Measurements from ENCODE around the gene DSCAML1.

Gene DSCAML1

DNA sequence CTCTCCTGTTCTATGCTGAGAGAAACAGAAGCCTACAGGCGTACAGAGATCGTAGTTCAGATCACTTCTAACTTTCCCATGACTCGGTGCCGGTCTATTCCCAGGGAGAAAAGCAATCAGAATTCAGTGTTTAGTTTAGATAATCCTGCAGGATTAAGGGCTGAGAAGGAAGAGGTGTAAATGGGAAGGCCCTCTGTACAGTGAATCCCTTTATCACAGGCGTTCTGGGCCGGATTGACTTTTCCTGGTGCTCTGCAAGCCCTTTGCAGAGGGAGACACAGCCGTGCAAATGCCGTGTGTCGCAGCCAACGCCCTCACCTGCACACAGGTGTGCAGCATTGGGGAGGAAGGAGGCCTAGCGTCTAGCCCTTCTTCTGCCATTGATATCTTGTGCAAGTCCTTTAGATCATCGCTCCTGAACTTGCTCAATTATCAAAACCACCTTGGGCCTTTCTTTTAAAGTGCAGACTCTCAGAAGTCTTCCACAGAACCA lies 90.6 kb downstream of the DSCAML1 start:
- no peak for TF ChIP-seq ESRRG (CRISPR knock-in tag; IDR thresholded peaks at IDR 0.05)
- no peak for ATAC-seq

DNA sequence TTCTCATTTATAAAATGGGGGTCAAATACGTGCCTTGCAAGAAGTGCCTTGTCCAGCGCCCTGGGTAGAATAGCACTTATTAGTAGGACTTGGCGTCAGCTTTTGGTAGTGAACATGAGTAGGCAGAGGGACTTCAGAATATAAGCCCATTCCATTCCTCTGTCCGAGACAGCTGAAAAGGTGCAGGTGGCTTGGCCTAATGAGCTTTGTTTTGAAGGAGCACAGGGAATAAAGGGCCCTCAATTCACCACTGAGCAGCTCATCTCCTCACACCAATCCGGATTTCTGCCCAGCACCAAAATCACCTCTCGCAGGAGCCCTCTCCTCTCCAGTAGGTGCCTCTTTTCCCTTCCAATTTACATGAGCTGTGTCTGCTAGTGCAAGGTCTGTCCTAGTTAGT lies 91.2 kb downstream of the DSCAML1 start:
- no peak for ATAC-seq
- TF ChIP-seq, protein P1, sequence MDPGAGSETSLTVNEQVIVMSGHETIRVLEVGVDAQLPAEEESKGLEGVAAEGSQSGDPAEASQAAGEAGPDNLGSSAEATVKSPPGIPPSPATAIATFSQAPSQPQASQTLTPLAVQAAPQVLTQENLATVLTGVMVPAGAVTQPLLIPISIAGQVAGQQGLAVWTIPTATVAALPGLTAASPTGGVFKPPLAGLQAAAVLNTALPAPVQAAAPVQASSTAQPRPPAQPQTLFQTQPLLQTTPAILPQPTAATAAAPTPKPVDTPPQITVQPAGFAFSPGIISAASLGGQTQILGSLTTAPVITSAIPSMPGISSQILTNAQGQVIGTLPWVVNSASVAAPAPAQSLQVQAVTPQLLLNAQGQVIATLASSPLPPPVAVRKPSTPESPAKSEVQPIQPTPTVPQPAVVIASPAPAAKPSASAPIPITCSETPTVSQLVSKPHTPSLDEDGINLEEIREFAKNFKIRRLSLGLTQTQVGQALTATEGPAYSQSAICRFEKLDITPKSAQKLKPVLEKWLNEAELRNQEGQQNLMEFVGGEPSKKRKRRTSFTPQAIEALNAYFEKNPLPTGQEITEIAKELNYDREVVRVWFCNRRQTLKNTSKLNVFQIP (CRISPR knock-in tag; IDR thresholded peaks at IDR 0.05; ENCODE audit: borderline replicate concordance, low read depth) = no peak
- TF ChIP-seq ARNTL (CRISPR knock-in tag; IDR thresholded peaks at IDR 0.05; ENCODE audit: borderline replicate concordance, low read depth) (no peak), CSDC2 (CRISPR knock-in tag; IDR thresholded peaks at IDR 0.05) (no peak), RARB (CRISPR knock-in tag; IDR thresholded peaks at IDR 0.05) (no peak), BACH2 (CRISPR knock-in tag; IDR thresholded peaks at IDR 0.05; ENCODE audit: borderline replicate concordance) (no peak), ZNF70 (CRISPR knock-in tag; IDR thresholded peaks at IDR 0.05) (no peak), SNAI2 (CRISPR knock-in tag; IDR thresholded peaks at IDR 0.05) (no peak), ZFP30 (CRISPR knock-in tag; IDR thresholded peaks at IDR 0.05) (no peak), PPARA (CRISPR knock-in tag; IDR thresholded peaks at IDR 0.05; ENCODE audit: borderline replicate concordance) (no peak), ISL1 (CRISPR knock-in tag; IDR thresholded peaks at IDR 0.05) (no peak), GLIS3 (CRISPR knock-in tag; IDR thresholded peaks at IDR 0.05) (no peak), ZNF565 (CRISPR knock-in tag; conservative IDR thresholded peaks at IDR 0.05; ENCODE audit: low read depth) (no peak), TCF4 (CRISPR knock-in tag; IDR thresholded peaks at IDR 0.05; ENCODE audit: borderline replicate concordance) (no peak), ZNF8 (CRISPR knock-in tag; IDR thresholded peaks at IDR 0.05) (no peak), TOX (CRISPR knock-in tag; IDR thresholded peaks at IDR 0.05; ENCODE audit: borderline replicate concordance) (no peak), ESRRG (CRISPR knock-in tag; IDR thresholded peaks at IDR 0.05) (no peak)
- TF ChIP-seq, protein P2, sequence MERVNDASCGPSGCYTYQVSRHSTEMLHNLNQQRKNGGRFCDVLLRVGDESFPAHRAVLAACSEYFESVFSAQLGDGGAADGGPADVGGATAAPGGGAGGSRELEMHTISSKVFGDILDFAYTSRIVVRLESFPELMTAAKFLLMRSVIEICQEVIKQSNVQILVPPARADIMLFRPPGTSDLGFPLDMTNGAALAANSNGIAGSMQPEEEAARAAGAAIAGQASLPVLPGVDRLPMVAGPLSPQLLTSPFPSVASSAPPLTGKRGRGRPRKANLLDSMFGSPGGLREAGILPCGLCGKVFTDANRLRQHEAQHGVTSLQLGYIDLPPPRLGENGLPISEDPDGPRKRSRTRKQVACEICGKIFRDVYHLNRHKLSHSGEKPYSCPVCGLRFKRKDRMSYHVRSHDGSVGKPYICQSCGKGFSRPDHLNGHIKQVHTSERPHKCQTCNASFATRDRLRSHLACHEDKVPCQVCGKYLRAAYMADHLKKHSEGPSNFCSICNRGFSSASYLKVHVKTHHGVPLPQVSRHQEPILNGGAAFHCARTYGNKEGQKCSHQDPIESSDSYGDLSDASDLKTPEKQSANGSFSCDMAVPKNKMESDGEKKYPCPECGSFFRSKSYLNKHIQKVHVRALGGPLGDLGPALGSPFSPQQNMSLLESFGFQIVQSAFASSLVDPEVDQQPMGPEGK (CRISPR knock-in tag; IDR thresholded peaks at IDR 0.05; ENCODE audit: borderline replicate concordance) = no peak
- TF ChIP-seq, protein P3, sequence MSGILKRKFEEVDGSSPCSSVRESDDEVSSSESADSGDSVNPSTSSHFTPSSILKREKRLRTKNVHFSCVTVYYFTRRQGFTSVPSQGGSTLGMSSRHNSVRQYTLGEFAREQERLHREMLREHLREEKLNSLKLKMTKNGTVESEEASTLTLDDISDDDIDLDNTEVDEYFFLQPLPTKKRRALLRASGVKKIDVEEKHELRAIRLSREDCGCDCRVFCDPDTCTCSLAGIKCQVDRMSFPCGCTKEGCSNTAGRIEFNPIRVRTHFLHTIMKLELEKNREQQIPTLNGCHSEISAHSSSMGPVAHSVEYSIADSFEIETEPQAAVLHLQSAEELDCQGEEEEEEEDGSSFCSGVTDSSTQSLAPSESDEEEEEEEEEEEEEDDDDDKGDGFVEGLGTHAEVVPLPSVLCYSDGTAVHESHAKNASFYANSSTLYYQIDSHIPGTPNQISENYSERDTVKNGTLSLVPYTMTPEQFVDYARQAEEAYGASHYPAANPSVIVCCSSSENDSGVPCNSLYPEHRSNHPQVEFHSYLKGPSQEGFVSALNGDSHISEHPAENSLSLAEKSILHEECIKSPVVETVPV (CRISPR knock-in tag; IDR thresholded peaks at IDR 0.05) = no peak
- TF ChIP-seq, protein P4, sequence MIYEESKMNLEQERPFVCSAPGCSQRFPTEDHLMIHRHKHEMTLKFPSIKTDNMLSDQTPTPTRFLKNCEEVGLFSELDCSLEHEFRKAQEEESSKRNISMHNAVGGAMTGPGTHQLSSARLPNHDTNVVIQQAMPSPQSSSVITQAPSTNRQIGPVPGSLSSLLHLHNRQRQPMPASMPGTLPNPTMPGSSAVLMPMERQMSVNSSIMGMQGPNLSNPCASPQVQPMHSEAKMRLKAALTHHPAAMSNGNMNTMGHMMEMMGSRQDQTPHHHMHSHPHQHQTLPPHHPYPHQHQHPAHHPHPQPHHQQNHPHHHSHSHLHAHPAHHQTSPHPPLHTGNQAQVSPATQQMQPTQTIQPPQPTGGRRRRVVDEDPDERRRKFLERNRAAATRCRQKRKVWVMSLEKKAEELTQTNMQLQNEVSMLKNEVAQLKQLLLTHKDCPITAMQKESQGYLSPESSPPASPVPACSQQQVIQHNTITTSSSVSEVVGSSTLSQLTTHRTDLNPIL (CRISPR knock-in tag; IDR thresholded peaks at IDR 0.05; ENCODE audit: low read depth) = no peak
- TF ChIP-seq, protein P5, sequence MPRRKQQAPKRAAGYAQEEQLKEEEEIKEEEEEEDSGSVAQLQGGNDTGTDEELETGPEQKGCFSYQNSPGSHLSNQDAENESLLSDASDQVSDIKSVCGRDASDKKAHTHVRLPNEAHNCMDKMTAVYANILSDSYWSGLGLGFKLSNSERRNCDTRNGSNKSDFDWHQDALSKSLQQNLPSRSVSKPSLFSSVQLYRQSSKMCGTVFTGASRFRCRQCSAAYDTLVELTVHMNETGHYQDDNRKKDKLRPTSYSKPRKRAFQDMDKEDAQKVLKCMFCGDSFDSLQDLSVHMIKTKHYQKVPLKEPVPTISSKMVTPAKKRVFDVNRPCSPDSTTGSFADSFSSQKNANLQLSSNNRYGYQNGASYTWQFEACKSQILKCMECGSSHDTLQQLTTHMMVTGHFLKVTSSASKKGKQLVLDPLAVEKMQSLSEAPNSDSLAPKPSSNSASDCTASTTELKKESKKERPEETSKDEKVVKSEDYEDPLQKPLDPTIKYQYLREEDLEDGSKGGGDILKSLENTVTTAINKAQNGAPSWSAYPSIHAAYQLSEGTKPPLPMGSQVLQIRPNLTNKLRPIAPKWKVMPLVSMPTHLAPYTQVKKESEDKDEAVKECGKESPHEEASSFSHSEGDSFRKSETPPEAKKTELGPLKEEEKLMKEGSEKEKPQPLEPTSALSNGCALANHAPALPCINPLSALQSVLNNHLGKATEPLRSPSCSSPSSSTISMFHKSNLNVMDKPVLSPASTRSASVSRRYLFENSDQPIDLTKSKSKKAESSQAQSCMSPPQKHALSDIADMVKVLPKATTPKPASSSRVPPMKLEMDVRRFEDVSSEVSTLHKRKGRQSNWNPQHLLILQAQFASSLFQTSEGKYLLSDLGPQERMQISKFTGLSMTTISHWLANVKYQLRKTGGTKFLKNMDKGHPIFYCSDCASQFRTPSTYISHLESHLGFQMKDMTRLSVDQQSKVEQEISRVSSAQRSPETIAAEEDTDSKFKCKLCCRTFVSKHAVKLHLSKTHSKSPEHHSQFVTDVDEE (CRISPR knock-in tag; IDR thresholded peaks at IDR 0.05) = no peak

DNA sequence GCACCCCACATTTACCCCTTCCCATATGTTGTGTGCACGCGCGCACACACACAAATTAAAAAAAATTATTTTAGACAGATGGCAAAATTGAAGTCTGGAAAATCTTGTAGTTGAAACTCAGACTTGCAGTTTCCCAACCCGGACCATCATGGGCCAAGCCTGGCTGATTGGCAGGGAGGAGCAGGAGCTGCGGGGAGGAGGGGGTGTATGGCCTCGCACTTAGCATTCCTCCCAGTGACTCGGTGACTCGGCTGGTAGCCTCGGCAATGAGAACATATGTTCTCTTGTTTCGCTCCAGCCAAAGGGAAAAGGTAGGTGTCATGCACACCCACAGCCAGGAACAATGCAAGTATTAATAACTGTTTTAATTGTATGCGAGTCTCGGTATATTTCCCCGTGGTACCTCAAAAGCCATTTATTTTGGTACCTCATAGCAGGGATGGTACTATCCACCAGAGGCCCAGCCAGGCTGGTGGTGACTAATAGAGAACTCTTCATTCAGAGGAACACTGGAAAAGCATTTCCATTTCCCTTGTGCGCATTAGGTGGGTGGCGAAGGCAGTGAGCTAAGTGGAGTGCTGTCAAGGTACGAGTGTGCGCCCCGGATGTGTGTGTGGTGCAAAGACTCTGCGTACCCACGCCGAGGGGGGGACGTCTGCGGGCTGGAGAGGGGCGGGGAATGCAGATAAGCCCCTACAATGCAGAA lies 92.5 kb downstream of the DSCAML1 start:
- ATAC-seq = no peak
- TF ChIP-seq BACH2 (CRISPR knock-in tag; IDR thresholded peaks at IDR 0.05; ENCODE audit: borderline replicate concordance) (no peak), ZNF70 (CRISPR knock-in tag; IDR thresholded peaks at IDR 0.05) (no peak), ZNF8 (CRISPR knock-in tag; IDR thresholded peaks at IDR 0.05) (no peak), TOX (CRISPR knock-in tag; IDR thresholded peaks at IDR 0.05; ENCODE audit: borderline replicate concordance) (no peak), RARB (CRISPR knock-in tag; IDR thresholded peaks at IDR 0.05) (no peak), ISL1 (CRISPR knock-in tag; IDR thresholded peaks at IDR 0.05) (no peak), PPARA (CRISPR knock-in tag; IDR thresholded peaks at IDR 0.05; ENCODE audit: borderline replicate concordance) (no peak), CSDC2 (CRISPR knock-in tag; IDR thresholded peaks at IDR 0.05) (no peak), SNAI2 (CRISPR knock-in tag; IDR thresholded peaks at IDR 0.05) (no peak), ZFP30 (CRISPR knock-in tag; IDR thresholded peaks at IDR 0.05) (no peak)
- TF ChIP-seq, protein P4 (CRISPR knock-in tag; IDR thresholded peaks at IDR 0.05; ENCODE audit: low read depth) = no peak
- TF ChIP-seq, protein P5 (CRISPR knock-in tag; IDR thresholded peaks at IDR 0.05) = no peak

All from SK-N-SH treated with all-trans-retinoic acid at 6 μM for 48 hours (cell line).